Measurements from ENCODE around the gene GSAP.
"Not testable (repeated sequence)": the region's sequence is repeated elsewhere in the genome, so short reads cannot be mapped to it uniquely, and the experiment has no call there.

- not testable (repeated sequence) for TF ChIP-seq CTCF (conservative IDR thresholded peaks at IDR 0.05; ENCODE audit: low read depth, low read length); BHLHE40 (IDR thresholded peaks at IDR 0.05; ENCODE audit: low read depth, low read length); RCOR1 (IDR thresholded peaks at IDR 0.05; ENCODE audit: insufficient replicate concordance, low read length); POLR2A (IDR thresholded peaks at IDR 0.05; ENCODE audit: low read depth, low read length)
Measured at GRCh38 chr7:77334039-77334438, 82.1 kb downstream of the GSAP start.

All from IMR-90 (cell line).